ENCODE results near the gene FLRT1. TPM values are rescaled to one million over a fixed set of nuclear protein-coding genes. Genes with fewer than 3 reads are reported as not detected.

FLRT1 gene
- total RNA-seq, 1 experiment from 2014 or later: 0.31 TPM

GRCh38 chr11:64072403-64072802 is 36.7 kb downstream of the FLRT1 start:
- Histone ChIP-seq H3K23me2 (ENCODE audit: insufficient read length, low read depth, low read length, poor library complexity, severe bottlenecking) (no peaks in the 10 kb centered on the region), H2BK20ac (ENCODE audit: low read depth, low read length, poor library complexity, severe bottlenecking) (no peak overlapping the region), H3K27me3 (ENCODE audit: insufficient read depth, low read length) (peaks cover 8% of the 10 kb centered on the region; the same call in 1 of the 2 replicates), H4K5ac (ENCODE audit: insufficient read length, low read depth, low read length) (no peak overlapping the region), H2BK120ac (ENCODE audit: low read depth, low read length, poor library complexity, severe bottlenecking) (no peak overlapping the region), H3K4me1 (ENCODE audit: insufficient read depth, low read length) (no peaks in the 10 kb centered on the region), H2AK5ac (ENCODE audit: insufficient read length, low read length) (no peak overlapping the region), H4K20me1 (ENCODE audit: control insufficient read depth, insufficient read depth, insufficient read length) (peaks cover 7% of the 10 kb centered on the region), H3K14ac (ENCODE audit: insufficient read depth, low read length) (no peak overlapping the region), H2BK5ac (ENCODE audit: insufficient read length, low read length) (no peak overlapping the region), H3T11ph (ENCODE audit: low read length) (no peak overlapping the region), H3K4ac (ENCODE audit: low read depth, low read length) (no peak overlapping the region), H3K9me3 (ENCODE audit: control insufficient read depth, low read depth, low read length) (no peaks in the 10 kb centered on the region), H2AFZ (ENCODE audit: low read length) (no peak overlapping the region), H4K91ac (ENCODE audit: insufficient read length, low read depth, low read length) (no peak overlapping the region), H3K79me1 (ENCODE audit: insufficient read depth, low read depth, low read length, poor library complexity, severe bottlenecking) (no peaks in the 10 kb centered on the region), H3K4me2 (ENCODE audit: insufficient read depth, insufficient read length, low read length) (no peak overlapping the region), H3K18ac (ENCODE audit: insufficient read length, low read depth, low read length) (no peak overlapping the region), H3K56ac (ENCODE audit: insufficient read length, low read depth, low read length) (no peak overlapping the region), H3K79me2 (ENCODE audit: insufficient read depth, low read length) (no peaks in the 10 kb centered on the region), H3K23ac (ENCODE audit: insufficient read length, low read depth, low read length) (no peak overlapping the region), H4K8ac (replicated peaks; ENCODE audit: insufficient read length, low read depth, low read length) (no peak overlapping the region), H3K9ac (ENCODE audit: extremely low read depth, insufficient read length, low read length) (no peak overlapping the region), H3K27ac (ENCODE audit: insufficient read length, low read depth, low read length) (no peak overlapping the region), H2BK12ac (ENCODE audit: insufficient read length, low read depth, low read length) (no peak overlapping the region), H2BK15ac (ENCODE audit: low read depth, low read length) (no peak overlapping the region)
- WGBS (ENCODE audit: extremely low coverage, insufficient read length, low lambda C conversion rate): no CpG with 5 or more reads among the region's 8 CpGs
- no peak overlapping the region for H3K27ac Mint-ChIP-seq
- H3K4me1 Mint-ChIP-seq: peaks cover 11 to 29% of the 10 kb centered on the region in 2 experiments
- no peaks in the 10 kb centered on the region for H3K9me3 Mint-ChIP-seq
- H3K36me3 Mint-ChIP-seq (ENCODE audit: insufficient read depth in 1 of 3, low read depth in 3 of 3): no peaks in the 10 kb centered on the region
- no peak overlapping the region for H3K4me3 Mint-ChIP-seq
- TF ChIP-seq CTCF (conservative IDR thresholded peaks at IDR 0.05): no peak
- peaks cover 67% of the 10 kb centered on the region for H3K27me3 Mint-ChIP-seq (ENCODE audit: low read depth)
- no peak for DNase-seq

All from H9 (cell line).